ENCODE data around the gene SLC25A4. TPM values are rescaled to one million over a fixed set of nuclear protein-coding genes. Genes with fewer than 3 reads are reported as not detected.
"Not testable (repeated sequence)": the region's sequence is repeated elsewhere in the genome, so short reads cannot be mapped to it uniquely, and the experiment has no call there.

Gene SLC25A4
- total RNA-seq, 3 donors from 2014 or later, result 15.2 to 21.4 (median 19.3) TPM

DNA sequence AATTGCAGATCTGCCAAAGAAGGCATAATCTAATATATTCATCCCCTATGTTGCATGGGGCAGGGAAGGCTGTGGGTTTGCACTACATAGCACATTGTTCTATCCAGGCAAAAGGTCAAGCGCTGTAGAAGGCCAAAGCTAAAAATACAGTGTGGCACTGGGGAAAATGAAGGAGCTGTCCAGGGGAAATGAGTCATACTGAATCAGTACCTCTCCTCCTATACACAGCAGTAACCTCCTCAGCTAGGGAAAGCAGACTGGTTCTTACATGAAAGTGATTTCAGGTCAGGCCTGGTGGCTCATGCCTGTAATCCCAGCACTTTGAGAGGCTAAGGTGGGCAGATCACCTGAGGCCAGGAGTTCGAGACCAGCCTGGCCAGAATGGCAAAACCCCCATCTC, 31.0 kb upstream of the SLC25A4 start:
- no peak for DNase-seq (ENCODE audit: low spot score in 2 of 2)
- Histone ChIP-seq H3K9me3 (no peaks in the 10 kb centered on the region), H3K27me3 (no peaks in the 10 kb centered on the region), H3K27ac (no peak overlapping the region), H3K4me3 (no peak overlapping the region), H3K36me3 (no peaks in the 10 kb centered on the region), H3K4me1 (no peaks in the 10 kb centered on the region)
- TF ChIP-seq, protein P1, sequence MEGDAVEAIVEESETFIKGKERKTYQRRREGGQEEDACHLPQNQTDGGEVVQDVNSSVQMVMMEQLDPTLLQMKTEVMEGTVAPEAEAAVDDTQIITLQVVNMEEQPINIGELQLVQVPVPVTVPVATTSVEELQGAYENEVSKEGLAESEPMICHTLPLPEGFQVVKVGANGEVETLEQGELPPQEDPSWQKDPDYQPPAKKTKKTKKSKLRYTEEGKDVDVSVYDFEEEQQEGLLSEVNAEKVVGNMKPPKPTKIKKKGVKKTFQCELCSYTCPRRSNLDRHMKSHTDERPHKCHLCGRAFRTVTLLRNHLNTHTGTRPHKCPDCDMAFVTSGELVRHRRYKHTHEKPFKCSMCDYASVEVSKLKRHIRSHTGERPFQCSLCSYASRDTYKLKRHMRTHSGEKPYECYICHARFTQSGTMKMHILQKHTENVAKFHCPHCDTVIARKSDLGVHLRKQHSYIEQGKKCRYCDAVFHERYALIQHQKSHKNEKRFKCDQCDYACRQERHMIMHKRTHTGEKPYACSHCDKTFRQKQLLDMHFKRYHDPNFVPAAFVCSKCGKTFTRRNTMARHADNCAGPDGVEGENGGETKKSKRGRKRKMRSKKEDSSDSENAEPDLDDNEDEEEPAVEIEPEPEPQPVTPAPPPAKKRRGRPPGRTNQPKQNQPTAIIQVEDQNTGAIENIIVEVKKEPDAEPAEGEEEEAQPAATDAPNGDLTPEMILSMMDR (IDR thresholded peaks at IDR 0.05), result no peak
- TF ChIP-seq POLR2AphosphoS5 (IDR thresholded peaks at IDR 0.05), result no peak
- TF ChIP-seq POLR2A (IDR thresholded peaks at IDR 0.05), result no peak
- intact Hi-C loops (cut with DNase I; ENCODE audit: low total_unique reads), result no loop called here

DNA sequence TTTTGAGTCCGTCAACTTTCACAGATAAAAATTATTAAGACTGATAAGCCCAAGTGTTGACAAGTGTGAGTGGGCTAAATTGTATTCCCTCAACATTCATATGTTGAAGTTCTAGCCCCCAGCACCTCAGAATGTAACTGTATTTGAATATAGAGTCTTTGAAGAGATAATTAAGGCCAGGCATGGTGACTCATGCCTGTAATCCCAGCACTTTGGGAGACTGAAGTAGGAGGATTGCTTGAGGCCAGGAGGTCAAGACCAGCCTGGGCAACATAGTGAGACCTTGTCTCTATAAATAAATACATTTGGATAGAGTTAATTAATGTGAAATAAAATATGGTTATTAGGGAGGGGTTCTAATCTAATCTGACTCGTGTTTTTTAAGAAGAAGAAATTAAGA, 29.7 kb upstream of the SLC25A4 start:
- Histone ChIP-seq H3K9me3 (no peaks in the 10 kb centered on the region), H3K4me1 (no peaks in the 10 kb centered on the region), H3K27ac (no peak overlapping the region), H3K4me3 (no peak overlapping the region), H3K27me3 (no peaks in the 10 kb centered on the region), H3K36me3 (no peaks in the 10 kb centered on the region)
- TF ChIP-seq, protein P1 (IDR thresholded peaks at IDR 0.05), result no peak
- TF ChIP-seq POLR2AphosphoS5 (IDR thresholded peaks at IDR 0.05) (no peak), POLR2A (IDR thresholded peaks at IDR 0.05) (no peak)
- DNase-seq (ENCODE audit: low spot score in 2 of 2), result no peak
- intact Hi-C loops (cut with DNase I; ENCODE audit: low total_unique reads), result no loop called here

DNA sequence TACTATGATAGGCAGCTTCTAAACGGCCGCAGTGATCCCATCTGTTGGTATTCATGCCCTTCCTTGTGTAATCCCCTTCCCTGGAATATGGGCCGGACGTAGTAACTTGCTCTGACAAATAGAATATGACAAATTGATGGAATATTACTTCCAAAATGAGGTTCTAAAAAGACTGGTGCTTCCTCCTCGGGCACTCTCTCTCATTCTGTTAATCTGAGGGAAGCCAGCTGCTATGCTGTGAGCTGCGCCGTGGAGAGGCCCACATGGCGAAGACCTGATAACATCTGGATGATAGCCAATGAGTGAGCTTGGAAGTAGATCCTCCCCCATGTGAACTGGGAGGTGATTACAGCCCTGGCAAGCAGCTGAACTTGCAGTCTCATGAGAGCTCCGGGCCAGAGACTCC, 27.2 kb upstream of the SLC25A4 start:
- DNase-seq (ENCODE audit: low spot score in 2 of 2), result no peak
- no peak overlapping the region for H3K4me3 ChIP-seq
- H3K4me1 ChIP-seq, result no peaks in the 10 kb centered on the region
- intact Hi-C loops (cut with DNase I; ENCODE audit: low total_unique reads), result no loop called here
- TF ChIP-seq POLR2A (IDR thresholded peaks at IDR 0.05), result no peak
- TF ChIP-seq POLR2AphosphoS5 (IDR thresholded peaks at IDR 0.05), result no peak
- TF ChIP-seq, protein P1 (IDR thresholded peaks at IDR 0.05), result no peak
- no peaks in the 10 kb centered on the region for H3K36me3 ChIP-seq
- no peak overlapping the region for H3K27ac ChIP-seq
- H3K9me3 ChIP-seq, result no peaks in the 10 kb centered on the region
- H3K27me3 ChIP-seq, result no peaks in the 10 kb centered on the region

DNA sequence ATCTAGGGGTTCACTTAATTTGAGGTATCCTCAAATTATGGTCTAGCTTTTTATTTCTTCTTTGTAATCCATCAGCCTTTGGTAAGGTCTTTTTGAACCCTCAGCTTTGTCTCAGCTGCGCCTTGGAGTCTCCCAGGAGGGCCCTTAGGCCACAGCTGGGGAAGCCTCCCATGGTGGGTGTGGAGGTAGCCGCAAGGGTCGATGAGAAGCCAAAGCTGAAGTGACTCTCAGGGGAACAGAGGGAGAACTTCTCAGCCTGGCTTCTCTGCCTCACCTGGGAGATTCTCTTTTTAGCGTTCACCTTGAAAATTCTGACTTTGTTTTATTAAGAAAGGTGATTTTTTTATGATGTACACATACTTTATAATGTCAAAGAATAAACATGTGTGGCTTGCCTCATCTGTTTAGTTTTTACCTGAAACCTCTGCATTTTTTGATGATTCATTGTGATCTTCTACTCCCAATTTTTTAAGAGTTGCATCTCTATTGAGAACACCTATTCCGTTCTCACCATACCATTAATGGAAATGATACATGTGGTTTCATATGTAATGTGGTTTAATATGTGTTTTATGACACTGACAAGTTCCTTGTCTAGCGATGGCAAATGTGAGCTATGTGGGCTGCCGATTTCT, 25.6 kb upstream of the SLC25A4 start:
- intact Hi-C loops (cut with DNase I; ENCODE audit: low total_unique reads), result no loop called here
- no peaks in the 10 kb centered on the region for H3K9me3 ChIP-seq
- H3K4me1 ChIP-seq, result no peaks in the 10 kb centered on the region
- DNase-seq (ENCODE audit: low spot score in 2 of 2), result no peak
- H3K27me3 ChIP-seq, result no peaks in the 10 kb centered on the region
- H3K4me3 ChIP-seq, result no peak overlapping the region
- TF ChIP-seq, protein P1 (IDR thresholded peaks at IDR 0.05), result no peak
- H3K36me3 ChIP-seq, result no peaks in the 10 kb centered on the region
- H3K27ac ChIP-seq, result no peak overlapping the region

DNA sequence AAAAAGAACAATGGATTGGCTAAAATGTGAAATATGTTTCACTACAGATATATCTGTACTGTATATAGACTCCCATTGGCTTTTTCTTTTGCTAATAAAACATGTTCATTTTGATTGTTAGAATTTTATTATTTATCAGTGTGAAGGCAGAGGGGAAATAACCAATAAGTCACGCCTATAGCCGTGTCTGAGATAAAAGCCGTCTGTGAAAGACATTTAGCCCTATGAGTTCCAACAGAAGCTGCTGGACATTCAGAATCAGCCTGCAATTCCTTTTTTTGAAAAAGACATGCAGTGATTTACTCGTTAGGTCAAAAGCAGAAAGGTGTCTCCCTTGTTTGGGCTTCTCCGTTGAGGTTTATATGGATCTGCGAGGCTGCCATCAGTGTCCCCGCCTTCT, 24.2 kb upstream of the SLC25A4 start:
- intact Hi-C loops (cut with DNase I; ENCODE audit: low total_unique reads), result no loop called here
- Histone ChIP-seq H3K27me3 (no peaks in the 10 kb centered on the region), H3K27ac (no peak overlapping the region), H3K36me3 (no peaks in the 10 kb centered on the region), H3K9me3 (no peaks in the 10 kb centered on the region), H3K4me3 (no peak overlapping the region), H3K4me1 (no peaks in the 10 kb centered on the region)
- DNase-seq (ENCODE audit: low spot score in 2 of 2), result no peak
- TF ChIP-seq POLR2A (IDR thresholded peaks at IDR 0.05) (no peak), POLR2AphosphoS5 (IDR thresholded peaks at IDR 0.05) (no peak)
- TF ChIP-seq, protein P1 (IDR thresholded peaks at IDR 0.05), result no peak

DNA sequence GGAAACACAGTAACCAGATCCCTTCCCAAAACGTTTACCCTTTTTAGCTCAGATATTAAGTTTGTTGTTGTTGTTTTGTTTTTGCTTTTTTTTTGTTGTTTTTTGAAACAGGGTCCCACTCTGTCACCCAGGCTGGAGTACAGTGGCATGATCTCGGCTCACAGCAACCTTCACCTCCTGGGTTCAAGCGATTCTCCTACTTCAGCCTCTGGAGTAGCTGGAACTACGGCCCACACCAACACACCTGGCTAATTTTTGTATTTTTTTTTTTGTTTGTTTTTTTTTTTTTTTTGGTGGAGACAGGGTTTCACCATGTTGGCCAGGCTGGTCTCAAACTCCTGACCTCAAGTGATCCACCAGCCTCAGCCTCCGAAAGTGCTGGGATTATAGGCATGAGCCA, 23.6 kb upstream of the SLC25A4 start:
- H3K27me3 ChIP-seq; H3K27ac ChIP-seq; intact Hi-C loops (cut with DNase I; ENCODE audit: low total_unique reads); H3K4me1 ChIP-seq; DNase-seq (ENCODE audit: low spot score in 2 of 2); H3K4me3 ChIP-seq; H3K36me3 ChIP-seq; H3K9me3 ChIP-seq: not testable (repeated sequence)
